SK-N-SH (cell line): Measurements from ENCODE around the gene TNFRSF21. TPM values are rescaled to one million over a fixed set of nuclear protein-coding genes. Genes with fewer than 3 reads are reported as not detected.

Experiments used
- CTCF ChIA-PET: fragments of 300-600, 350-600 bp; formaldehyde crosslinking; extraction: SDS; loops from one replicate; lab custom pipeline; 2021; lab: Yijun Ruan, JAX
- POLR2A ChIA-PET: fragments of 350-600 bp; sonication (Branson Sonifier 250); formaldehyde crosslinking; extraction: SDS; loops from one replicate; lab custom pipeline; 2020; ENCODE audit warnings: antibody characterized with exemption, inconsistent platforms; lab: Yijun Ruan, JAX
- DNase-seq: peaks from one replicate; pipeline ENCODE4 v3.0.0; 2012
- H2AFZ ChIP-seq: fragments of 200-600 bp; sonication (generic); 2 replicates; pipeline ENCODE4 v1.8.1; 2016; ENCODE audit warnings: antibody characterized with exemption, mild to moderate bottlenecking, low read depth
- H3F3A ChIP-seq: fragments of 200-600 bp; sonication (generic); replicated peaks from 2 replicates; pipeline ENCODE3; 2016; ENCODE audit warnings: antibody characterized with exemption, mild to moderate bottlenecking; ENCODE audit not compliant: insufficient read depth
- H3K27ac ChIP-seq, 2 experiments: fragments of 200-500 bp in 1 of 2; fragments of 200-600 bp in 1 of 2; sonication (Bioruptor generic) in 1 of 2; sonication (generic), shearing (Covaris generic) in 1 of 2; 2 replicates each; pipeline versions ENCODE4 v1.5.1 to v1.6.1; 2014 to 2016; ENCODE audit warnings: low read depth in 2 of 2, inconsistent platforms in 1 of 2, low read length in 1 of 2, mild to moderate bottlenecking in 1 of 2, mixed read lengths in 1 of 2
- H3K27me3 ChIP-seq: fragments of 200-600 bp; sonication (generic), shearing (Covaris generic); 2 replicates; pipeline ENCODE4 v1.6.1; 2016; ENCODE audit warnings: mixed run types; ENCODE audit not compliant: insufficient read depth
- H3K36me3 ChIP-seq, 2 experiments: fragments of 200-500 bp in 1 of 2; fragments of 200-600 bp in 1 of 2; sonication (Bioruptor generic) in 1 of 2; sonication (generic) in 1 of 2; replicated peaks in 1 of 2; 2 replicates each; pipeline versions ENCODE3 to v1.5.1; 2014 to 2016; ENCODE audit warnings: low read length in 1 of 2, mild to moderate bottlenecking in 1 of 2; ENCODE audit not compliant: insufficient read depth in 2 of 2, control insufficient read depth in 1 of 2
- H3K4me1 ChIP-seq, 2 experiments: fragments of 200-500 bp in 1 of 2; fragments of 200-600 bp in 1 of 2; sonication (Bioruptor generic) in 1 of 2; sonication (generic), shearing (Covaris generic) in 1 of 2; 2 replicates each; pipeline versions ENCODE4 v1.5.1 to v1.6.1; 2014 to 2016; ENCODE audit warnings: low read depth in 1 of 2, low read length in 1 of 2, mixed run types in 1 of 2; ENCODE audit not compliant: insufficient read depth in 2 of 2, control insufficient read depth in 1 of 2
- H3K4me2 ChIP-seq: fragments of 200-600 bp; sonication (generic), shearing (Covaris generic); 2 replicates; pipeline ENCODE4 v1.6.1; 2017; ENCODE audit warnings: mixed run types
- H3K4me3 ChIP-seq, 2 experiments: fragments of 200-500 bp in 1 of 2; fragments of 200-600 bp in 1 of 2; sonication (Bioruptor generic) in 1 of 2; sonication (generic), shearing (Covaris generic) in 1 of 2; 2 replicates each; pipeline versions ENCODE4 v1.5.1 to v1.8.1; 2014 to 2016; ENCODE audit warnings: low read depth in 2 of 2, inconsistent platforms in 1 of 2, low read length in 1 of 2, mild to moderate bottlenecking in 1 of 2, mixed read lengths in 1 of 2, moderate library complexity in 1 of 2
- H3K79me2 ChIP-seq: fragments of 200-600 bp; sonication (generic); 2 replicates; pipeline ENCODE4 v1.8.1; 2017; ENCODE audit warnings: mild to moderate bottlenecking; ENCODE audit not compliant: insufficient read depth
- H3K9ac ChIP-seq: fragments of 200-600 bp; sonication (generic); 2 replicates; pipeline ENCODE4 v1.6.1; 2017; ENCODE audit warnings: mixed run types
- H3K9me2 ChIP-seq: fragments of 200-600 bp; sonication (generic); 2 replicates; pipeline ENCODE4 v1.6.1; 2017; ENCODE audit warnings: mixed run types
- H3K9me3 ChIP-seq: fragments of 200-600 bp; sonication (generic); 2 replicates; pipeline ENCODE4 v1.6.1; 2017; ENCODE audit warnings: mixed run types, mild to moderate bottlenecking, moderate library complexity
- H4K20me1 ChIP-seq: fragments of 200-600 bp; sonication (generic); 2 replicates; pipeline ENCODE4 v1.6.1; 2017; ENCODE audit warnings: mild to moderate bottlenecking, mixed run types; ENCODE audit not compliant: insufficient read depth
- CHD2 ChIP-seq: fragments of 150-350 bp; IDR thresholded peaks from 2 replicates; pipeline ENCODE4 v1.6.1; 2018; ENCODE audit warnings: low read length; ENCODE audit not compliant: partially characterized antibody
- CTCF ChIP-seq: fragments of 200-600 bp; sonication (generic); IDR thresholded peaks from 2 replicates; pipeline ENCODE4 v1.6.1; 2017; ENCODE audit warnings: antibody characterized with exemption, mild to moderate bottlenecking, moderate library complexity
- ELF1 ChIP-seq: IDR thresholded peaks from 2 replicates; pipeline ENCODE4 v1.4.0; 2012
- FOSL2 ChIP-seq: IDR thresholded peaks from 2 replicates; pipeline ENCODE4 v1.4.0; 2012; ENCODE audit warnings: low read depth, mild to moderate bottlenecking, moderate library complexity, borderline replicate concordance
- FOXM1 ChIP-seq: IDR thresholded peaks from 2 replicates; pipeline ENCODE4 v1.4.0; 2012; ENCODE audit warnings: low read depth, mild to moderate bottlenecking
- GABPA ChIP-seq: IDR thresholded peaks from 2 replicates; pipeline ENCODE4 v1.4.0; 2012; ENCODE audit warnings: low read depth, mild to moderate bottlenecking
- MEF2A ChIP-seq: IDR thresholded peaks from 2 replicates; pipeline ENCODE4 v1.4.0; 2012; ENCODE audit warnings: low read depth, borderline replicate concordance
- MXI1 ChIP-seq: IDR thresholded peaks from 2 replicates; pipeline ENCODE4 v1.6.1; 2012; ENCODE audit warnings: mild to moderate bottlenecking, low read depth, low read length, improper control_type of control experiment
- NFIC ChIP-seq: IDR thresholded peaks from 2 replicates; pipeline ENCODE4 v1.4.0; 2012; ENCODE audit warnings: borderline replicate concordance
- NRF1 ChIP-seq: IDR thresholded peaks from 2 replicates; pipeline ENCODE4 v1.6.1; 2012; ENCODE audit warnings: low read depth, mild to moderate bottlenecking, low read length
- PBX3 ChIP-seq: IDR thresholded peaks from 2 replicates; pipeline ENCODE4; 2012
- POLR2AphosphoS5 ChIP-seq: IDR thresholded peaks from 2 replicates; pipeline ENCODE4 v1.6.1; 2012; ENCODE audit warnings: low read depth, low read length
- RAD21 ChIP-seq: IDR thresholded peaks from 2 replicates; pipeline ENCODE4 v1.6.1; 2012; ENCODE audit warnings: mild to moderate bottlenecking, low read length
- RFX5 ChIP-seq: IDR thresholded peaks from 2 replicates; pipeline ENCODE4 v1.6.1; 2012; ENCODE audit warnings: mild to moderate bottlenecking, improper control_type of control experiment, low read length
- RXRA ChIP-seq: IDR thresholded peaks from 2 replicates; pipeline ENCODE4 v1.4.0; 2012; ENCODE audit warnings: low read depth, mild to moderate bottlenecking, borderline replicate concordance
- SIN3A ChIP-seq: IDR thresholded peaks from 2 replicates; pipeline ENCODE4 v1.6.1; 2012; ENCODE audit warnings: low read depth, mild to moderate bottlenecking, low read length, moderate library complexity, borderline replicate concordance
- TAF1 ChIP-seq: IDR thresholded peaks from 2 replicates; pipeline ENCODE4 v1.6.1; 2012; ENCODE audit warnings: low read depth, mild to moderate bottlenecking, low read length, moderate library complexity, borderline replicate concordance
- TCF12 ChIP-seq: IDR thresholded peaks from 2 replicates; pipeline ENCODE4 v1.4.0; 2012
- TEAD4 ChIP-seq: IDR thresholded peaks from 2 replicates; pipeline ENCODE4 v1.4.0; 2012; ENCODE audit warnings: mild to moderate bottlenecking, borderline replicate concordance; ENCODE audit not compliant: insufficient read depth
- USF1 ChIP-seq: IDR thresholded peaks from 2 replicates; pipeline ENCODE4 v1.4.0; 2012; ENCODE audit warnings: low read depth, borderline replicate concordance
- YY1 ChIP-seq: IDR thresholded peaks from 2 replicates; pipeline ENCODE4 v1.4.0; 2012; ENCODE audit warnings: low read depth, mild to moderate bottlenecking
- WGBS: methylation state at CpG from one replicate; pipeline ENCODE4 v1.1.6; 2017; ENCODE audit warnings: low lambda C conversion rate; 5-methylcytosine and 5-hydroxymethylcytosine counted together
- polyA plus RNA-seq, 3 experiments: library from polyadenylated mRNA; depleted of rRNA; stranded (reverse); fragments of >200 nt; gene quantifications; 2 replicates each; pipeline ENCODE4 v1.2.3, GENCODE V29; 2012

The TNFRSF21 gene
- polyA plus RNA-seq, 1 of the 3 experiments (the other 2 are of a cell fraction): 9.2 TPM

- Histone ChIP-seq H2AFZ (no peak overlapping the region), H3K4me3 (no peak overlapping the region), H3K36me3 (no peaks in the 10 kb centered on the region), H4K20me1 (no peaks in the 10 kb centered on the region)
- no peak for TF ChIP-seq GABPA
- no peak for TF ChIP-seq TEAD4
- TF ChIP-seq MEF2A: no peak
- no peak for TF ChIP-seq FOXM1
- no peak for TF ChIP-seq ELF1
- no peak for TF ChIP-seq TCF12
- TF ChIP-seq RXRA: no peak
- TF ChIP-seq NRF1: no peak
- TF ChIP-seq MXI1: no peak
- no peak for TF ChIP-seq POLR2AphosphoS5
- TF ChIP-seq FOSL2: no peak
- TF ChIP-seq SIN3A: no peak
- no peak for TF ChIP-seq RFX5
- no peak for TF ChIP-seq TAF1
- TF ChIP-seq USF1: no peak
- TF ChIP-seq RAD21: no peak
- TF ChIP-seq YY1: no peak
- TF ChIP-seq PBX3: no peak
- no peak for TF ChIP-seq CHD2
- TF ChIP-seq, all 33 proteins: peak for 0
- no peaks in the 10 kb centered on the region for H3K27me3 ChIP-seq
- POLR2A ChIA-PET: no interaction called here
- H3K9ac ChIP-seq: no peak overlapping the region
- CTCF ChIA-PET: interaction anchor here (4.2 to 6.8 kb wide), 2 partner anchors 9 to 204 kb away, joined by 17 to 34 read pairs; partner anchors contain the start of gene TNFRSF21
- H3K9me3 ChIP-seq: no peaks in the 10 kb centered on the region
- no peaks in the 10 kb centered on the region for H3K79me2 ChIP-seq
- H3K9me2 ChIP-seq: no peaks in the 10 kb centered on the region
- 91% methylated on average over 4 of the region's 4 CpGs for WGBS
- H3K27ac ChIP-seq: no peak overlapping the region
- no peaks in the 10 kb centered on the region; a peak in 1 of 4 replicates for H3K4me1 ChIP-seq
- no peak overlapping the region for H3K4me2 ChIP-seq
- no peaks in the 10 kb centered on the region for H3F3A ChIP-seq
- no peak for DNase-seq
Measured at GRCh38 chr6:47301441-47301840, 8.3 kb downstream of the TNFRSF21 start.

- ChIA-PET CTCF (interaction anchor here (4.2 to 6.8 kb wide), 2 partner anchors 10 to 203 kb away, joined by 17 to 34 read pairs; partner anchors contain the start of gene TNFRSF21), POLR2A (no interaction called here)
Measured at GRCh38 chr6:47300417-47300816, 9.3 kb downstream of the TNFRSF21 start.

More at GRCh38 chr6:47300417-47300816, 9.3 kb downstream of the TNFRSF21 start:
- Histone ChIP-seq H3K9me3 (no peaks in the 10 kb centered on the region), H3K27ac (no peak overlapping the region), H3K9ac (no peak overlapping the region), H3K4me1 (no peaks in the 10 kb centered on the region), H3K4me3 (no peak overlapping the region)
- DNase-seq: no peak
- WGBS: 82% methylated on average over 5 of the region's 5 CpGs
- TF ChIP-seq TAF1: no peak
- TF ChIP-seq NFIC: no peak
- no peak for TF ChIP-seq CTCF
- TF ChIP-seq FOSL2: no peak
- TF ChIP-seq YY1: no peak
- TF ChIP-seq NRF1: no peak
- TF ChIP-seq RAD21: no peak
- TF ChIP-seq, all 33 proteins: peak for 0
- Histone ChIP-seq H3K36me3 (no peaks in the 10 kb centered on the region), H3K79me2 (no peaks in the 10 kb centered on the region), H4K20me1 (no peaks in the 10 kb centered on the region), H2AFZ (no peak overlapping the region), H3K27me3 (no peaks in the 10 kb centered on the region), H3F3A (no peaks in the 10 kb centered on the region), H3K9me2 (no peaks in the 10 kb centered on the region), H3K4me2 (no peak overlapping the region)
